ENCODE data around the gene EMD.

The EMD gene

DNA sequence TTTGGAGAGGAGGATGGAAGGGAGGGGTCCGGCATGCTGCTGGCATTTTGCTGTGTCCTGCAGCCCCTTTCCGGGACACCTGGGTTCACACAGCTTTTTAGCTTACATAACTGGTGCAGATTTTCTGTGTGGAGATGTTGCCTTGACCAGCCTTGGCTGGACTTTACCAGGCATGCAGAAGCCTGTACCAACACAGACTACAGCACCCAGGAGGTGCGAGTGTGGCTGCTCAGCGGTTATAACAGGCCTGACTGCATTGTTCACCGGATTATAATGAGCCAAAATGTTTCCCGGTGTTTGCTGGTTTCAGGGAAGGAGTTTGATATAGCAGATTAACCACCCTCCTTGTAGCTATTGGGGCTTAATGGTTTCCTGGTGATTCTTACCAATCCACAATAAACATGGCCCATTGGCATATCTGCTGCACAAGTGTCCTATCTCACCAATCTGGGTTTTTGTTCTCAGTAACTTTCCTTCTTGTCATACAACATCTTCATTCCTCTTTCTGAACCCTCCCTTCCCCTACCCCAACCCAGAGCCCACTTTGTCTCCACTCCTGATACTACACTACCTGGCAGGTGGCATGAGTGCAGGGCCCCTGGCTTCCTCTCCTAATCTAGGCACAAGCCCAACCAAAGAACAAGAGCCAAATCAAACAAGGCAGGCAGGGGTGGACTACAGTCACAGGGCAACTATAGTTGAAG is 23.0 kb downstream of the EMD start:
- Histone ChIP-seq H3K9me2 (replicated peaks; ENCODE audit: low read depth, low read length) (no peaks in the 10 kb centered on the region), H3K4me2 (ENCODE audit: low read depth, low read length, poor library complexity, severe bottlenecking) (no peak overlapping the region), H3K9me3 (ENCODE audit: insufficient read depth, low read depth, low read length) (no peaks in the 10 kb centered on the region), H3F3A (ENCODE audit: low read depth) (no peaks in the 10 kb centered on the region; the same call in 1 of the 2 replicates), H2AFZ (ENCODE audit: low read length) (no peak overlapping the region), H3K9ac (ENCODE audit: low read depth, low read length, poor library complexity, severe bottlenecking) (no peak overlapping the region), H3K4me1 (ENCODE audit: insufficient read depth, low read length, poor library complexity, severe bottlenecking) (peaks cover 13% of the 10 kb centered on the region), H3K27me3 (ENCODE audit: insufficient read depth, low read length, poor library complexity, severe bottlenecking) (peaks cover 8% of the 10 kb centered on the region), H3K79me2 (ENCODE audit: insufficient read depth, low read length) (peaks cover 31% of the 10 kb centered on the region), H4K20me1 (ENCODE audit: insufficient read depth, low read length, poor library complexity, severe bottlenecking) (peaks cover 25% of the 10 kb centered on the region), H3K4me3 (ENCODE audit: low read length, poor library complexity, severe bottlenecking) (no peak overlapping the region), H3K36me3 (ENCODE audit: insufficient read depth, low read length) (peaks cover 21% of the 10 kb centered on the region; the same call in 1 of the 2 replicates)
- TF ChIP-seq, protein P1, sequence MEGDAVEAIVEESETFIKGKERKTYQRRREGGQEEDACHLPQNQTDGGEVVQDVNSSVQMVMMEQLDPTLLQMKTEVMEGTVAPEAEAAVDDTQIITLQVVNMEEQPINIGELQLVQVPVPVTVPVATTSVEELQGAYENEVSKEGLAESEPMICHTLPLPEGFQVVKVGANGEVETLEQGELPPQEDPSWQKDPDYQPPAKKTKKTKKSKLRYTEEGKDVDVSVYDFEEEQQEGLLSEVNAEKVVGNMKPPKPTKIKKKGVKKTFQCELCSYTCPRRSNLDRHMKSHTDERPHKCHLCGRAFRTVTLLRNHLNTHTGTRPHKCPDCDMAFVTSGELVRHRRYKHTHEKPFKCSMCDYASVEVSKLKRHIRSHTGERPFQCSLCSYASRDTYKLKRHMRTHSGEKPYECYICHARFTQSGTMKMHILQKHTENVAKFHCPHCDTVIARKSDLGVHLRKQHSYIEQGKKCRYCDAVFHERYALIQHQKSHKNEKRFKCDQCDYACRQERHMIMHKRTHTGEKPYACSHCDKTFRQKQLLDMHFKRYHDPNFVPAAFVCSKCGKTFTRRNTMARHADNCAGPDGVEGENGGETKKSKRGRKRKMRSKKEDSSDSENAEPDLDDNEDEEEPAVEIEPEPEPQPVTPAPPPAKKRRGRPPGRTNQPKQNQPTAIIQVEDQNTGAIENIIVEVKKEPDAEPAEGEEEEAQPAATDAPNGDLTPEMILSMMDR (conservative IDR thresholded peaks at IDR 0.05; ENCODE audit: low read length): no peak
- no peak for TF ChIP-seq EZH2phosphoT487 (IDR thresholded peaks at IDR 0.05; ENCODE audit: borderline replicate concordance)

DNA sequence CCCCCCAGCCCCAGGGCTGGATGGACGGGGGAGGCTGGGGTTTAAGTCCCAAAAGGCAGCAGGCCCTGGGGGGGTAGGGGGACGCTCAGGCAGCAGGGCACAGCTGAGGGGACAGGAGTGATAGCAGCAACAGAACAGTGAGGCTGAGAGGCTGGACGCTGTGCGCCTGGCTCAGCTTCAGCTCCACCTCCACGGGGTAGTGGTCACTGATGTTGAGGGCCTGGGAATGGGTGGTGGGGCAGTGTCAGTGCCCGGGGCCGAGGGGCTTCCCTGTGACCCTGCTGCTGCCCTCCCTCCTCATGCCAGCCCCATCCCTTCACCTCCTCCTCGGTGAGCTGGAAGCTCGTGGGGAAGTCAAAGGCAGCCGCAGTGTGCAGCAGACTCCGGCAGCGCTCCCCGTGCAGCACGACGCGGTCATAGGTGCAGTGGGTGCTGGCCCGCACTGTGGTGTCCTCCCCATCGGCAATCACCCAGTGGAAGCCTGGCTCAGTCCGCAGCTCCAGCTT is 23.6 kb downstream of the EMD start:
- Histone ChIP-seq H3F3A (ENCODE audit: low read depth) (no peaks in the 10 kb centered on the region; the same call in 1 of the 2 replicates), H3K79me2 (ENCODE audit: insufficient read depth, low read length) (peaks cover 28% of the 10 kb centered on the region), H2AFZ (ENCODE audit: low read length) (no peak overlapping the region), H3K9me2 (replicated peaks; ENCODE audit: low read depth, low read length) (no peaks in the 10 kb centered on the region), H3K4me1 (ENCODE audit: insufficient read depth, low read length, poor library complexity, severe bottlenecking) (peaks cover 13% of the 10 kb centered on the region), H3K4me2 (ENCODE audit: low read depth, low read length, poor library complexity, severe bottlenecking) (no peak overlapping the region), H3K4me3 (ENCODE audit: low read length, poor library complexity, severe bottlenecking) (no peak overlapping the region), H4K20me1 (ENCODE audit: insufficient read depth, low read length, poor library complexity, severe bottlenecking) (peaks cover 25% of the 10 kb centered on the region), H3K36me3 (ENCODE audit: insufficient read depth, low read length) (peaks cover 21% of the 10 kb centered on the region; the same call in 1 of the 2 replicates), H3K9me3 (ENCODE audit: insufficient read depth, low read depth, low read length) (no peaks in the 10 kb centered on the region), H3K27me3 (ENCODE audit: insufficient read depth, low read length, poor library complexity, severe bottlenecking) (peaks cover 8% of the 10 kb centered on the region), H3K9ac (ENCODE audit: low read depth, low read length, poor library complexity, severe bottlenecking) (no peak overlapping the region)
- TF ChIP-seq, protein P1 (conservative IDR thresholded peaks at IDR 0.05; ENCODE audit: low read length): no peak

DNA sequence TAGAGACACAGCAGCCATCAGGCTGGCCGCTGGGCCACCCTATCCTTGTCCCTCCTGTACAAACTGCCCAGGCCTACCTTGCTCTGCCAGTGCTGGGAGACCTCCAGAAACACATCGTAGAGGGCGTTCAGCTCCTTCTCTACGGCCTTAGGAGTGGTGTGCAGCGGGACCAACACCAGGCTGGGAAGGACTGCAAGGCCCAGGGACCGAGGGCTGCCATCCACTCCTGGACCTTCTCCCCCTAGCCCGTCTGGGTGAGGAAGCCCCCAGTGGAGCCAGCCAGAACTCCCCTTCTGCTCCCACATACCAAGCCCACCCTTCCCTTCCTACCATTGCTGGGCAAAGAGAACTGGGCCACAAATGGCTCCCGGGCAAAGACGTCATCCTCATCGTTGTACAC is 24.1 kb downstream of the EMD start:
- Histone ChIP-seq H3K27me3 (ENCODE audit: insufficient read depth, low read length, poor library complexity, severe bottlenecking) (peaks cover 8% of the 10 kb centered on the region), H4K20me1 (ENCODE audit: insufficient read depth, low read length, poor library complexity, severe bottlenecking) (peaks cover 25% of the 10 kb centered on the region), H3K36me3 (ENCODE audit: insufficient read depth, low read length) (peaks cover 21% of the 10 kb centered on the region; the same call in 1 of the 2 replicates), H3K9me3 (ENCODE audit: insufficient read depth, low read depth, low read length) (no peaks in the 10 kb centered on the region), H3K4me2 (ENCODE audit: low read depth, low read length, poor library complexity, severe bottlenecking) (no peak overlapping the region), H3K79me2 (ENCODE audit: insufficient read depth, low read length) (peaks cover 28% of the 10 kb centered on the region), H3K9me2 (replicated peaks; ENCODE audit: low read depth, low read length) (no peaks in the 10 kb centered on the region), H3K4me1 (ENCODE audit: insufficient read depth, low read length, poor library complexity, severe bottlenecking) (peaks cover 13% of the 10 kb centered on the region), H3K4me3 (ENCODE audit: low read length, poor library complexity, severe bottlenecking) (no peak overlapping the region), H3F3A (ENCODE audit: low read depth) (no peaks in the 10 kb centered on the region), H3K9ac (ENCODE audit: low read depth, low read length, poor library complexity, severe bottlenecking) (no peak overlapping the region), H2AFZ (ENCODE audit: low read length) (no peak overlapping the region)
- TF ChIP-seq EZH2phosphoT487 (IDR thresholded peaks at IDR 0.05; ENCODE audit: borderline replicate concordance): no peak
- TF ChIP-seq, protein P1 (conservative IDR thresholded peaks at IDR 0.05; ENCODE audit: low read length): no peak
